Amniotic epithelial cell (primary cell): ENCODE data around the gene POLA1.
A peak's percentile ranks its signal among the peaks of the same experiment; 100 is the strongest.

Source experiments
- DNase-seq: peaks from one replicate; pipeline ENCODE4 v3.0.0-alpha.2; 2010; ENCODE audit warnings: low read depth

Gene POLA1

DNA sequence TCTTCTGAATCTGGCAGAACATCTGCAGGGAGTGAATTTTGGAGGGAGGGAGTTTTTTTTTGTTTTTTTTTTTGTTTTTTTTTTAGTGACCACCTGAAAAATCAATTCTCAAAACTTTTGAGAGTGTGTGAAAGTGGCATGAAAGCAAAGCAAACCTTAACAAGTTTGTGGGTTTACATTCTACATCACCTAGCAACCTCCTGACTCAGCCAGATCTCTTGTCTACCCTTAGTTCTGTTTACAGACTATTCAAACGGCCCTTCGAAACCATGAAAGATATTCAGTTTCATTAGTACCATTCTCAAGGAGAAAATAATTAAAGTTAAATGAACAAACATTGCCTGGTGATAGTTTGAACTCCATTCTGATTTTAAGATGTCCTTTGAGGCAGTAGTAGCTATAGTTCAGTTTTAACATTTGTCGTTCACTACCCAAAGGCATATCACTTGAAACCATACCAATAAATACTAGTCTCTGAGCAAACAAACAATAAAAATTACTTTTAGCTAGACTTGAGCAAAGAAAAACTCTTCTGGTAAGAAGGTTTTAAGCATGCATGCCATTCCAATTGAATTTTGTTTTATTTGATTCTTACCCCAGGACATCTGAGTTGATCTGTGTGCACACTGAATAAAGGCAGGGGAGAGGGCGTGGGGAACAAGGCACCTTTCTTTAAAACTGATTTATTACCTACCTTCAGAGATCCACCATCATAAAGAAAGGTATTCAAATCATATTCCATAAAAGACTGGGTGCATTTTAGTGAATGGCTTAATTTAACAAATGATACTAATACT is 184.3 kb downstream of the POLA1 start:
- peak; percentile 29 for DNase-seq

DNA sequence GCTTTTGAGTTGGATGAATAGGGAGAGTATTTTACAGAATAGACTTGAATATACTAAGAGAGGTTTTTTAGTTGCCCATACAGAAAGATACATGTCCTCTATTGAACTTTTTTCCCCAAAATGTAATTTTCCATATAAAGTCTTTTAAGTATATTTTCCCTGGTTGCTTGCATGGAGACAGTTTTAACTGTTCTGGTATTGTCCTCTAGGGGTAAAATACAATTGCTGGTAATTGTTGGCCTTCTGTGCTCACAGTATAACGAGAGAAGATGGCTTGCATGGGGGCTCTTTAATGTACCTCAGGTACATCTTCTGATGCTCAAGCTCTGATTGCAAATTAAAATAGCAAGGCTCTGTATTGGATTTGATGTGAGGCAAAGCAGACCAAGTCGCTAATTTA is 186.0 kb downstream of the POLA1 start:
- no peak for DNase-seq

DNA sequence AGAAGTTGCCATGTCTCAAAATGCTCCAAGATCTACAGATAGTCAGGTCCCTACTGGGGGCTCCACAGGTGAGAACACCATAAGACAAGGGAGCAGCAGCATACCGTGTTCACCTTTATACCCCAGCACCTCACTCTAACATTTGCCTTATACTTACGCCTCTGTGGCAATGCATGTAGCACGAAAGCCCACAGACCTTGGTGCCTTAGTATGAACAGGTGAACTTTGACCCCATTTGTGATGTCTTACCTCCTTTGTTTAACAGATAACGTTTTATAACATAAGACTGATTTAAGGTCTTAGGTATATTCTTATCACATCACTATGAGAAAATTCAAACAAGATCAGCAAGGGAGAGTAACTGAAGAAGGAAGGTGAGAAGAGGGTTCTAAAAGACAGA is 193.2 kb downstream of the POLA1 start:
- no peak for DNase-seq

DNA sequence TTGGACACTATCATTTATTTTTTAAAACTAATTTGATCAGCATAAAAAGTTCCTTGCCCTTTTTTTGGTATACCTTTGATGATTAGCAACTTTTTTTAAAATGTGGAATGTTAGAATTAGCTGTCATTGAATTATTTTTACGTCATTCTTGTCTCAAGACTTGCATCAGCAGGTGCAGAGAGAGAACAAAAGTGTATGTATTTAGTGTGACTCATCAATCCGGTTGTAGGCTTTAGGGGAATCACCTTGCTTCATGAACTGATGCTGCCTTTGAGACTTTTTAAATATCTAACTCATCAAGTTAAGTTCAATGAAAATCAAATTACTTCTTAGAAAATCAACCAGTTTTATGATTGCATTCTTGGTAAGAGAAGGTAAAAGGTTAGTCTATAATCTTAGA is 197.0 kb downstream of the POLA1 start:
- DNase-seq = no peak

DNA sequence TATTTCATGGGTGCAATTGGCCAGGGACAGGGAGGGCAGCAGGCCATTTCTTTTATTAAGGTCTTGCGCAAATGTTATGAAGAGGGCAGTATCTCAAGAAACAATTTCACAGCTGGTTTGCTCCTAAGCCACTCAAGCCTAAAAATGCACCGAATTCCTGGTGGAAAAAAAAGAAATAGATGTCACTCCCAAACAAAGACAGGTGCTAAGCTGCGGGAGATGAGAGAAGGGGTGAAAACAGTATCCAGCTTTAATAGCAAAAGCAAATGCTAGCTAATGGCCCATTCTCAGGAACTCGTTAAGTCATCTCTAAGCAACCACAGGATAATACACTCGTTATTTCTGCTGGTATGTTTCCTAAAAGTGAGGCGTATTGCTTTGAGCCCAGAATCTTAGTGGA is 205.7 kb downstream of the POLA1 start:
- DNase-seq = no peak

- DNase-seq = no peak
Observed at GRCh38 chrX:24900234-24900633, 206.5 kb downstream of the POLA1 start.

GRCh38 chrX:24902806-24903205 is 209.1 kb downstream of the POLA1 start:
- DNase-seq = peak; percentile 89

DNA sequence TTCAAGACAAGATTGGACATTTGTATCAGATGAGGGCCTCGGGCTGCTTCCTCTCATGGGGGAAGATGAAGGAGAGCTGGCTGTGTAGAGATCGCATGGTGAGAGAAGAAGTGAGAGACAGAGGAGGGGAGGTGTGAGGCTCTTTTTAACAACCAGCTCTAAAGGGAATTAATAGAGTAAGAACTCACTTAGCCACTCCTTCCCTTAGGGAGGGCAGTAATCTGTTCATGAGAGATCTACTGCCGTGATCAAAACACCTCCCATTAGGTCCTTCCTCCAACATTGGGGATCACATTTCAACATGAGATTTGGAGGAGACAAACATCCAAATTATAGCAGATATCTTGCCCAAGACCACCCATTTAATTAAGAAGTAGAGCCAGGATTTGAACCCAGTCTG is 225.0 kb downstream of the POLA1 start:
- no peak for DNase-seq

DNA sequence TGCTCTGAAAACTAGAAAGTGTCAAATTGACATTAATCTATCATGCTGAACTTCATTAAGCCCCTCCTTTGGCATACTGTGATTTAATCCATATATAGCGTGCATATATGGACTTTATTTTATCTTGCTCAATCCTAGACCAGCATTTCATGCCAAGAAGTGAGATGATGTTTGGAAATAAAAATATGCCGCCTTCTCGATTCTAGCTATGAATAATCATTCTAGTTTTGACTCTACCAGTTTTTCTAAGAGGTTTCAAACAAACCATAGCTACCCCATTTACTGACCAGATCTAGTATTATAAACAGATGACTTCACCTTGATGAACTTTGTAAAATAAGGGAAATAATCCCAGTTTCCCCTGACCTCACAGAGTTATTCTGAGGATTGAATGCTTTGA is 227.1 kb downstream of the POLA1 start:
- no peak for DNase-seq

GRCh38 chrX:24925430-24925829 is 231.7 kb downstream of the POLA1 start:
- DNase-seq = no peak

DNA sequence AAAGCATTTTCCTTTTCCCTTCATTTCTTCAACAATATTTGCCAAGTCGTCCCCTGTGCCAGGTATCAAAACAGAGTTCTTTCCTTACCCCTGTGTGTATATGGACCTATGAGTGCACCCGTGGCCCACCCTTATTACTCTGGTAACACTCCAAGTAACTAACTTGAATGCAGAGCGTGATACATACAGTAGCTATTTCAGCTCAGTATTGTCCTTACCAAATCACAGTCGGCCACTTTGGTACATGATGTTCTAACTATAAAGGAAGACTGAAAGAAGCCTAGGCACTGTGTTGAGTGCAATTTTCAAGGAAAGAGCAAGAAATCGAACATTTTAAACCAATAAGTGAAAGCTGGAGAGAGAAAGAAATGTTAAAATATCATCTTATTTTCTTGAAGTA is 233.7 kb downstream of the POLA1 start:
- no peak for DNase-seq

DNA sequence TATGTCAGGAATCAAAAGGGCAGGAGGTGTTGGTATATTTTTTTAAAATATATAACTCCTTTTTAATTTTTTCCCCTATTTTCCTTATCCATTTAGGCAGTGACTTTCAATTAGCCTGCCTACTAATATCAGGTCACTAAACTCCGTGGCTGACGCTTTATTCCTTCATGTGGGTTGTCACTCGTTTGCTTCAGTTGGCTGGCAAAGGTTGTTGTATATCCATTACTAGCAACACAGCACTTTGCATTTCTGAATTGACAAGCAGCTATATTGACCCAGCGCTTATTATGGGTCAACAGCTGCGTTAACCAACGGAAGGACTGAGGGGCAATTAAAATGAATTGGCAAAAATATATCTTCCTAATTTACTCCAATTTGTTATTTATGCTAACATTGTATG is 234.4 kb downstream of the POLA1 start:
- DNase-seq = no peak

DNA sequence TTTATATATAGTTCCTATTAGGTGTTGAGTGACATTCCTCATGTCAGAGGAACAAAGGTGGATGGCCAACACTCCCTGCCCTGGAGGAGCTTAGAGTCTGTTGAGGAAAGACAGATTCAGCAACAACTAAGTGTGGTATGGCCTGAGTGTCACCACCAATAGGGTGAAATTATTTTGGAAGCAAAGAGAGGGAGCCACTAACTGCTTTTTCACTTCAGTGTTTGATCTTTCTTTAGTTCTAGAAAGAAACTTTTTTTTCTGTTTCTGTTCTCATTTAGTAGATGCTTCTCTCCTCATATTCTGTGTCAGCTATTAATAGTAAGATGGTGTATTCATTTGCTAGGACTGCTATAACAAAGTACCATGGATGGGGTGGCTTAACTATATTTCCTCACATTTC is 240.6 kb downstream of the POLA1 start:
- DNase-seq = no peak

- no peak for DNase-seq
Observed at GRCh38 chrX:24945009-24945408, 251.3 kb downstream of the POLA1 start.

GRCh38 chrX:24946369-24946768 is 252.7 kb downstream of the POLA1 start:
- no peak for DNase-seq

DNA sequence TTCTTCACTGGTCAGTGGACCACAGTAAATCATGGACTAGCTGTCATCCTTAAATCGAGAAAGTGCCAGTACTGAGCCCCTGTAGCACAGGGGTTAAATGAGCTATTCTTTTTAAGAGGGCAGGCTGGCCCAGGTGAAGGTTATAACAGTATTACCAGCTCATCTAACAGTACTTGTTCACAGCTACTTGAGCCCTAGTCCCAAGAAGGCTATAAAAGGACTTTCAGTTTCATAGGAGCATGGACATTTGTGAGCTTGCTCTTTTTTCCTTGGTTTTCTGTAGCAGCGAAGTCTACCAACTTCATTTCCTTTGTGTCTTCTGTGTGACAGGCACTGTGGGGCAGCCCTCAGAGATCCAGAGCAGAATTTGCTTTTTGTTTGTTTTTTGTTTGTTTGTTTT is 261.0 kb downstream of the POLA1 start:
- DNase-seq = no peak

- DNase-seq = no peak
Observed at GRCh38 chrX:24955372-24955930, 261.7 kb downstream of the POLA1 start.

DNA sequence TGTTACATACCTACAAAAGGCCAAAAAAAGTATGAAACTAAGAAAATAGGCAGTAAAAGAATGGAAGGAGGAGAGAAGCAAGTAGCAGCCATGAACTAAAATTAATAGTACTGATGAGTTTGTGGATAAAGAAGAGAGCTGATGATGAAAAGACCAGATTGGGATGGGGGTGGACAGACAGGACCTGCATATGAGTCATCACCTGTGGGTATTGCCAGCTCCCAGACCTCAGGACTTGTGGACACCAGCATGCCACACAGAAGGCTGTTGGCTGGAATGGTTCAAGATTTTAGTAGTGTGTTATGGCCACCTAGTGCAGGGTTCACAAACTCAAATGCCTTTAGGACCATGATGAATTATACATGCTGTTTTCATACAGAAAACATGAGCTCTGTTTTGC is 263.1 kb downstream of the POLA1 start:
- peak; percentile 21 for DNase-seq

DNA sequence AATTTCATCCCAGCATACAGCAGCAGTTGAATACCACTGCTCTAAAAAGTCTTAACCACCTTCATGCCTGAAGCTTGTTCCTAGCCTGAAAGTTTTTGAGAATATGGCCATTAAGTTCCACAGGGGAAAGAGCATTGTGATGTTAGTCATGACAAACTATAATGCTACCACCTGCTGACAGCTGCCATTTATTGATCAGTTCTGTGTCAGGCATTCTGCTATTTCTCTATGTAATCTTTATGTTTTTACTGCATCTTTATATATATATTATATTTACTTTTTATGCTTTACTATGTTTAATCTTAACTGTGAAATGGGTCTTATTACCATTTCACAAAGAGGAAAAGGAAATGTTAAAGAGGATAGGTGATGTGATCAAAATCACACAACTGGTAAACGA is 268.1 kb downstream of the POLA1 start:
- DNase-seq = no peak

GRCh38 chrX:24963823-24964222 is 270.1 kb downstream of the POLA1 start:
- DNase-seq = peak; percentile 5

GRCh38 chrX:24965372-24965771 is 271.7 kb downstream of the POLA1 start:
- DNase-seq = no peak

DNA sequence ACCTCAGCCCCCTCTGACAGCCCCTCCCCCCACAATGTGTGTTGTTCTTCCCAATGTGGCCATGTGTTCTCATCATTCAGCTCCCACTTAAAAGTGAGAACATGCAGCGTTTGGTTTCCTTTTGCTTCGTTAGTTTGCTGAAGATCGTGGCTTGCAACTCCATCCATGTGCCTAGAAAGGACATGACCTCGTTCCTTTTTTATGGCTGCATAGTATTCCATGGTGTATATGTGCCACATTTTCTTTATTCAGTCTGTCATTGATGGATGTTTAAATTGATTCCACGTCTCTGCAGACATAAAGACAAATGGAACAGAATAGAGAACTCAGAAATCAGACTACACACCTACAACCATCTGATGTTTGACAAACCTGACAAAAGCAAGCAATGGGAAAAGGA is 276.1 kb downstream of the POLA1 start:
- DNase-seq = no peak

DNA sequence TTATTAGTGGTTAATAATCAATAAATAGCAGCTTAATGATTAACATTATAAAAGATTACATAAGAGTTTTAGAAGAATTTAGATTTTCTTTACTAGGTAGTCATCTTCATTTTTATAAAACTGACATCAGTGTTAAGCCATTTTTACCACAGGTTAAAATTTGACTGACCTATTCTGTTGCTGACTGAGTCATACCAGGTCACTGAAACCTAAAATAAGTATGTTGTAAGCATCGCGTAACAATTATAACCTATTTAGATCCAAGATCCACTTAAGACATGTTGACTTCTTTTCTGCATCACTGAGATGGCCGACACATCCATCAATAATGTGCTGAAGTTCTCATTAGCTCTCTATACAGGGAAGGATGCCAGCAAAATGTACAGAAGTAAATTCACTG is 285.4 kb downstream of the POLA1 start:
- DNase-seq = no peak

DNA sequence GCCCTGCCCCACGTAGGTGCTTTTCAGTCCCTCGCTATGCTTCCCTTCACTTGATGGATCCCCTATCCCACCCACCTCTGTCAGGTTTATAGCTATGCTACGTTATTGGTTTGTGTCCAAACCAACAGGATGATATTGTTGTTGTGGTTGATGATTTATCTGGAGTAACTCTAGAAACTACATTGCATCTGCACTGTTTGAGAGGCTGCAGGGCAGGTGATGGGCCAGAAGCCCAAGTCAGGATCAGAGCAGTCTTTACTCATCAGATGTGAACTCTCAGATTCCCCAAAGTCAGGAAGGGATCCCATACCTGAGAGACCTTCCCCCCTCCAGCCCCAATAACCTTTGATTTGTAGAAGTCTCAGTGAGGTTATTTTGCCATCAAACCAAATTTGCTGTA is 287.3 kb downstream of the POLA1 start:
- DNase-seq = no peak
